BLaER1 (cell line): ENCODE measurements around the gene SRD5A1.

ENCODE experiments used
- H3K27ac ChIP-seq: shearing (Covaris generic); formaldehyde crosslinking; 2 replicates; pipeline ENCODE4 v1.8.1; 2022
- H3K27me3 ChIP-seq: shearing (Covaris generic); formaldehyde crosslinking; 2 replicates; pipeline ENCODE4 v1.8.1; 2022
- H3K36me3 ChIP-seq: shearing (Covaris generic); formaldehyde crosslinking; 2 replicates; pipeline ENCODE4 v1.8.1; 2022
- H3K4me1 ChIP-seq: shearing (Covaris generic); formaldehyde crosslinking; 2 replicates; pipeline ENCODE4 v1.8.1; 2022
- H3K4me2 ChIP-seq: shearing (Covaris generic); formaldehyde crosslinking; 2 replicates; pipeline ENCODE4 v1.8.1; 2022
- H3K4me3 ChIP-seq: shearing (Covaris generic); formaldehyde crosslinking; 2 replicates; pipeline ENCODE4 v1.8.1; 2022
- H3K9ac ChIP-seq: shearing (Covaris generic); formaldehyde crosslinking; 2 replicates; pipeline ENCODE4 v1.8.1; 2022
- H3K9me3 ChIP-seq: shearing (Covaris generic); formaldehyde crosslinking; 2 replicates; pipeline ENCODE4 v1.8.1; 2022
- H4K20me1 ChIP-seq: shearing (Covaris generic); formaldehyde crosslinking; 2 replicates; pipeline ENCODE4 v1.8.1; 2022
- Cebpa-rat ChIP-seq: shearing (Covaris generic); IDR thresholded peaks from 2 replicates; pipeline ENCODE4 v1.8.1; 2022

Gene SRD5A1

GRCh38 chr5:6616632-6617031 lies 16.6 kb upstream of the SRD5A1 start:
- Histone ChIP-seq H3K9me3 (no peaks in the 10 kb centered on the region), H3K4me3 (no peak overlapping the region), H4K20me1 (peaks cover 96% of the 10 kb centered on the region), H3K36me3 (peaks cover 97% of the 10 kb centered on the region), H3K4me2 (no peak overlapping the region), H3K4me1 (no peaks in the 10 kb centered on the region), H3K9ac (no peak overlapping the region), H3K27me3 (no peaks in the 10 kb centered on the region), H3K27ac (no peak overlapping the region)
- no peak for TF ChIP-seq Cebpa-rat

- H3K27ac ChIP-seq: no peak overlapping the region
- H3K9ac ChIP-seq: no peak overlapping the region
- no peaks in the 10 kb centered on the region for H3K4me1 ChIP-seq
- no peaks in the 10 kb centered on the region for H3K27me3 ChIP-seq
- no peak overlapping the region for H3K4me3 ChIP-seq
- H4K20me1 ChIP-seq: peaks cover 97% of the 10 kb centered on the region
- H3K4me2 ChIP-seq: no peak overlapping the region
- peaks cover 19% of the 10 kb centered on the region for H3K9me3 ChIP-seq
- peaks cover 93% of the 10 kb centered on the region for H3K36me3 ChIP-seq
- TF ChIP-seq Cebpa-rat: no peak
These were observed 10.0 kb upstream of the SRD5A1 start for GRCh38 chr5:6623228-6623627.

- Histone ChIP-seq H3K4me2 (no peak overlapping the region), H3K36me3 (peaks cover 96% of the 10 kb centered on the region), H3K4me1 (no peaks in the 10 kb centered on the region), H4K20me1 (peaks cover 100% of the 10 kb centered on the region), H3K27me3 (no peaks in the 10 kb centered on the region), H3K4me3 (no peak overlapping the region), H3K9me3 (peaks cover 19% of the 10 kb centered on the region), H3K27ac (no peak overlapping the region), H3K9ac (no peak overlapping the region)
- TF ChIP-seq Cebpa-rat: no peak
These were observed 9.3 kb upstream of the SRD5A1 start for GRCh38 chr5:6623941-6624340.

- no peaks in the 10 kb centered on the region for H3K27me3 ChIP-seq
- H3K9me3 ChIP-seq: peaks cover 19% of the 10 kb centered on the region
- no peak overlapping the region for H3K27ac ChIP-seq
- H3K4me1 ChIP-seq: peaks cover 9% of the 10 kb centered on the region
- H4K20me1 ChIP-seq: peaks cover 100% of the 10 kb centered on the region
- no peak overlapping the region for H3K9ac ChIP-seq
- no peak for TF ChIP-seq Cebpa-rat
- H3K4me3 ChIP-seq: no peak overlapping the region
- H3K4me2 ChIP-seq: no peak overlapping the region
- peaks cover 96% of the 10 kb centered on the region for H3K36me3 ChIP-seq
These were observed 6.7 kb upstream of the SRD5A1 start for GRCh38 chr5:6626508-6626907.

- Histone ChIP-seq H3K36me3 (peaks cover 47% of the 10 kb centered on the region), H3K9me3 (no peaks in the 10 kb centered on the region), H3K4me2 (peak overlapping the region; percentile 96), H3K9ac (peak overlapping the region; percentile 97; the same call in 1 of the 2 replicates), H3K27ac (0 out of 2 replicates have a peak overlapping the region, but pooled peaks have one; percentile 99), H3K27me3 (no peaks in the 10 kb centered on the region), H3K4me1 (peaks cover 14% of the 10 kb centered on the region), H4K20me1 (peaks cover 82% of the 10 kb centered on the region), H3K4me3 (peak overlapping the region; percentile 92)
- no peak for TF ChIP-seq Cebpa-rat
These were observed 1.8 kb upstream of the SRD5A1 start for GRCh38 chr5:6631441-6631840.

GRCh38 chr5:6632324-6632887 lies 834 bp upstream of the SRD5A1 start:
- no peak for TF ChIP-seq Cebpa-rat
- Histone ChIP-seq H3K4me2 (peak overlapping the region; percentile 96), H3K36me3 (peaks cover 38% of the 10 kb centered on the region), H3K4me1 (peaks cover 14% of the 10 kb centered on the region), H3K9me3 (no peaks in the 10 kb centered on the region), H3K9ac (peak overlapping the region; percentile 97), H4K20me1 (peaks cover 72% of the 10 kb centered on the region), H3K27me3 (no peaks in the 10 kb centered on the region), H3K27ac (peak overlapping the region; percentile 99), H3K4me3 (peak overlapping the region; percentile 92)

- peak overlapping the region; percentile 96 for H3K4me2 ChIP-seq
- peak overlapping the region; percentile 97 for H3K9ac ChIP-seq
- no peak for TF ChIP-seq Cebpa-rat
- no peaks in the 10 kb centered on the region for H3K9me3 ChIP-seq
- H3K4me3 ChIP-seq: peak overlapping the region; percentile 92
- H3K27me3 ChIP-seq: no peaks in the 10 kb centered on the region
- H3K36me3 ChIP-seq: peaks cover 28% of the 10 kb centered on the region
- H3K27ac ChIP-seq: peak overlapping the region; percentile 99
- peaks cover 14% of the 10 kb centered on the region for H3K4me1 ChIP-seq
- H4K20me1 ChIP-seq: peaks cover 60% of the 10 kb centered on the region
These were observed 417 bp downstream of the SRD5A1 start for GRCh38 chr5:6633469-6634245.

DNA sequence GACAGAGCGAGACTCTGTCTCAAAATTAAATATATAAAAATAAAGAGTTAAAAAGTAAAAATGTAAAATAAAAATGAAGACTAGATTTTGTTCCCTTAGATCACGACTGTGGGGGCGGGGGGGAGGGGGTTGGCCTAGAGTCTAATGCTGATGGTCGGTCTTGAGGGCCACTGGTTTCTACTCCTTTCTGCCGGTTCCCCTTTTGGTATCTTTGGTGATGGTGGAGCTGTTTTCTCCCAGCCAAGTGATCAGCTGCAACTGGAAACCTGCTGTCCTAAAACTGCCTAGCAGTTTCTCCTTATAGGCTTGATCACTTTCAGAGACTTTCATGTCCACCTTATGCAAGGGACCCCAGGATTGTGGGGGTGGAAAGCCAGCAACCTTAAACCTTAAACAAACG lies 1.1 kb downstream of the SRD5A1 start:
- Histone ChIP-seq H3K4me1 (peaks cover 14% of the 10 kb centered on the region), H3K4me3 (peak overlapping the region; percentile 92), H3K36me3 (peaks cover 22% of the 10 kb centered on the region), H3K4me2 (peak overlapping the region; percentile 96), H4K20me1 (peaks cover 53% of the 10 kb centered on the region), H3K27ac (no peak overlapping the region), H3K27me3 (no peaks in the 10 kb centered on the region), H3K9ac (peak overlapping the region; percentile 97; the same call in 1 of the 2 replicates), H3K9me3 (no peaks in the 10 kb centered on the region)
- no peak for TF ChIP-seq Cebpa-rat

- peaks cover 16% of the 10 kb centered on the region for H3K36me3 ChIP-seq
- no peaks in the 10 kb centered on the region for H3K9me3 ChIP-seq
- peaks cover 47% of the 10 kb centered on the region for H4K20me1 ChIP-seq
- no peak overlapping the region for H3K27ac ChIP-seq
- H3K4me1 ChIP-seq: peaks cover 14% of the 10 kb centered on the region
- peak overlapping the region; percentile 96 for H3K4me2 ChIP-seq
- H3K4me3 ChIP-seq: no peak overlapping the region
- no peak for TF ChIP-seq Cebpa-rat
- no peak overlapping the region for H3K9ac ChIP-seq
- no peaks in the 10 kb centered on the region for H3K27me3 ChIP-seq
These were observed 1.7 kb downstream of the SRD5A1 start for GRCh38 chr5:6634788-6635430.

- H4K20me1 ChIP-seq: peaks cover 33% of the 10 kb centered on the region
- no peaks in the 10 kb centered on the region for H3K9me3 ChIP-seq
- H3K36me3 ChIP-seq: peaks cover 2% of the 10 kb centered on the region
- H3K4me2 ChIP-seq: no peak overlapping the region
- TF ChIP-seq Cebpa-rat: no peak
- H3K4me1 ChIP-seq: peaks cover 7% of the 10 kb centered on the region
- no peak overlapping the region for H3K4me3 ChIP-seq
- H3K27ac ChIP-seq: no peak overlapping the region
- H3K9ac ChIP-seq: no peak overlapping the region
- no peaks in the 10 kb centered on the region for H3K27me3 ChIP-seq
These were observed 3.1 kb downstream of the SRD5A1 start for GRCh38 chr5:6636293-6636692.
